Keratinocyte (primary cell): ENCODE results near the gene DNM2. TPM values are rescaled to one million over a fixed set of nuclear protein-coding genes. Genes with fewer than 3 reads are reported as not detected.

ENCODE experiments used
- DNase-seq: peaks from one replicate; pipeline ENCODE4 v3.0.0-alpha.2; 2011; ENCODE audit warnings: low read depth, missing footprints, low spot score
- FAIRE-seq: peaks from 2 replicates; lab custom pipeline; 2011; peaks lifted over from hg19 to GRCh38; lab: Jason Lieb, UNC
- H2AFZ ChIP-seq: 2 replicates; pipeline ENCODE4 v1.6.0; 2012; ENCODE audit warnings: low read length, control low read depth, inconsistent platforms; ENCODE audit not compliant: control insufficient read depth
- H3K27ac ChIP-seq: 2 replicates; pipeline ENCODE4 v1.5.1; 2011; ENCODE audit warnings: low read length; ENCODE audit not compliant: control insufficient read depth, insufficient read depth
- H3K27me3 ChIP-seq: 3 replicates; pipeline ENCODE4 v1.6.0; 2011; ENCODE audit warnings: low read length; ENCODE audit not compliant: control insufficient read depth, insufficient read depth; ENCODE audit errors: extremely low read depth
- H3K36me3 ChIP-seq, 2 experiments: 2 replicates in 1 of 2; 3 replicates in 1 of 2; pipeline ENCODE4 v1.5.1; 2011; ENCODE audit warnings: low read length in 2 of 2, mild to moderate bottlenecking in 1 of 2; ENCODE audit not compliant: control insufficient read depth in 2 of 2, insufficient read depth in 2 of 2; ENCODE audit errors: extremely low read depth in 1 of 2
- H3K4me1 ChIP-seq: 3 replicates; pipeline ENCODE4 v1.5.1; 2011; ENCODE audit warnings: low read length; ENCODE audit not compliant: control insufficient read depth, insufficient read depth; ENCODE audit errors: extremely low read depth
- H3K4me2 ChIP-seq: 3 replicates; pipeline ENCODE4 v1.6.0; 2011; ENCODE audit warnings: low read depth, low read length; ENCODE audit not compliant: control insufficient read depth, insufficient read depth; ENCODE audit errors: extremely low read depth
- H3K4me3 ChIP-seq, 3 experiments: fragments of 200-600 bp in 1 of 3; sonication (generic) in 1 of 3; 2 replicates in 2 of 3; 3 replicates in 1 of 3; pipeline ENCODE4 v1.5.1; 2011 to 2016; ENCODE audit warnings: low read length in 3 of 3, mild to moderate bottlenecking in 3 of 3, control low read depth in 2 of 3, inconsistent platforms in 1 of 3, low read depth in 1 of 3, mixed read lengths in 1 of 3, mixed run types in 1 of 3, moderate library complexity in 1 of 3; ENCODE audit not compliant: control insufficient read depth in 2 of 3, insufficient read depth in 2 of 3; ENCODE audit errors: extremely low read depth in 1 of 3
- H3K79me2 ChIP-seq: 2 replicates; pipeline ENCODE4 v1.6.0; 2012; ENCODE audit warnings: low read length; ENCODE audit not compliant: control insufficient read depth, insufficient read depth
- H3K9ac ChIP-seq: 3 replicates; pipeline ENCODE4 v1.6.0; 2011; ENCODE audit warnings: low read length; ENCODE audit not compliant: control insufficient read depth, insufficient read depth; ENCODE audit errors: extremely low read depth
- H3K9me1 ChIP-seq: 3 replicates; pipeline ENCODE4 v1.6.0; 2011; ENCODE audit warnings: low read length; ENCODE audit not compliant: control insufficient read depth, insufficient read depth; ENCODE audit errors: extremely low read depth
- H3K9me3 ChIP-seq: 2 replicates; pipeline ENCODE4 v1.5.1; 2012; ENCODE audit warnings: low read depth, low read length; ENCODE audit not compliant: control insufficient read depth
- H4K20me1 ChIP-seq: 3 replicates; pipeline ENCODE4 v1.6.0; 2011; ENCODE audit warnings: low read length; ENCODE audit not compliant: control insufficient read depth, insufficient read depth; ENCODE audit errors: extremely low read depth
- EZH2 ChIP-seq: IDR thresholded peaks from one replicate; pipeline ENCODE4 v1.6.1; 2012; ENCODE audit warnings: inconsistent platforms, mild to moderate bottlenecking, low read length, moderate library complexity
- dilution Hi-C: fragments of 300-500 bp; cut with MboI; formaldehyde crosslinking; loops from one replicate; pipeline ENCODE4 v1.7.0; 2020; ENCODE audit warnings: low sequenced_read_pairs; ENCODE audit not compliant: extremely low pct_ligation_motif_present
- polyA plus RNA-seq, 5 experiments: library from polyadenylated mRNA; depleted of rRNA in 3 of 5; stranded (reverse) in 3 of 5; stranded (forward) in 1 of 5; unstranded in 1 of 5; fragments of >200 nt; gene quantifications; 1 replicate in 1 of 5; 2 replicates in 3 of 5; 3 replicates in 1 of 5; pipeline versions ENCODE4 v1.2.1 to v1.2.3, GENCODE V29; 2011 to 2012; ENCODE audit warnings: missing spikeins in 2 of 5, low read depth in 1 of 5, low replicate concordance in 1 of 5
- TF ChIP-seq, protein P1 (sequence below), 3 experiments: IDR thresholded peaks in 1 of 3; conservative IDR thresholded peaks in 1 of 3; optimal IDR thresholded peaks in 1 of 3; 2 replicates in 2 of 3; 3 replicates in 1 of 3; pipeline versions ENCODE3 to v1.5.1; 2011; ENCODE audit warnings: low read length in 3 of 3, mild to moderate bottlenecking in 3 of 3, moderate library complexity in 2 of 3, control low read depth in 1 of 3, inconsistent platforms in 1 of 3; ENCODE audit not compliant: insufficient read depth in 2 of 3; ENCODE audit errors: extremely low read depth in 1 of 3

Gene DNM2
- polyA plus RNA-seq, 1 donor (not counting 4 experiments of a cell fraction or from before 2014, with no cell fraction given) = 60.1 TPM

DNA sequence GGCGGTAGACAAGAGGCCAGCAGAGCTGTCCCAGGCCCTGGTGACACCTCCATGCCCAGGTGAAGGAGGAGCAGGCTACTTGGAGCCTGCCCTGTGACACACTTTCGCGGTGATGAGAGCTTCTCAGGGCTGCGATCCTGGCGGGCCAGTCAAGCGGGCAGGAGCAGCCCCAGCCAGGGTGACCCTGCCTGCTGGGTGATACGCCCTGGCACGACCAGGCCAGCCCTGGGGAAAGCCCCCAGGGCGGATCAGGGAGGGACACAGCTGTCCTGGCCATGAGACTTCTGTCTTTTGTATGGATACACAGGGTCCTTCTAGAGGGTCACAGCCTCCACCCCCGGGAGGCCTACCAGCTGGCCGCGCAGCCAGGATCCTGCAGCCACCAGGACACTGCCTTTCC, 13.1 kb downstream of the DNM2 start:
- H3K4me1 ChIP-seq = no peaks in the 10 kb centered on the region
- peaks cover 90% of the 10 kb centered on the region for H3K79me2 ChIP-seq
- H3K9me3 ChIP-seq = no peaks in the 10 kb centered on the region
- no peak overlapping the region for H3K27ac ChIP-seq
- no peak for TF ChIP-seq EZH2
- TF ChIP-seq, protein P1, sequence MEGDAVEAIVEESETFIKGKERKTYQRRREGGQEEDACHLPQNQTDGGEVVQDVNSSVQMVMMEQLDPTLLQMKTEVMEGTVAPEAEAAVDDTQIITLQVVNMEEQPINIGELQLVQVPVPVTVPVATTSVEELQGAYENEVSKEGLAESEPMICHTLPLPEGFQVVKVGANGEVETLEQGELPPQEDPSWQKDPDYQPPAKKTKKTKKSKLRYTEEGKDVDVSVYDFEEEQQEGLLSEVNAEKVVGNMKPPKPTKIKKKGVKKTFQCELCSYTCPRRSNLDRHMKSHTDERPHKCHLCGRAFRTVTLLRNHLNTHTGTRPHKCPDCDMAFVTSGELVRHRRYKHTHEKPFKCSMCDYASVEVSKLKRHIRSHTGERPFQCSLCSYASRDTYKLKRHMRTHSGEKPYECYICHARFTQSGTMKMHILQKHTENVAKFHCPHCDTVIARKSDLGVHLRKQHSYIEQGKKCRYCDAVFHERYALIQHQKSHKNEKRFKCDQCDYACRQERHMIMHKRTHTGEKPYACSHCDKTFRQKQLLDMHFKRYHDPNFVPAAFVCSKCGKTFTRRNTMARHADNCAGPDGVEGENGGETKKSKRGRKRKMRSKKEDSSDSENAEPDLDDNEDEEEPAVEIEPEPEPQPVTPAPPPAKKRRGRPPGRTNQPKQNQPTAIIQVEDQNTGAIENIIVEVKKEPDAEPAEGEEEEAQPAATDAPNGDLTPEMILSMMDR (optimal IDR thresholded peaks at IDR 0.05 in 1 of 3, IDR thresholded peaks at IDR 0.05 in 1 of 3, conservative IDR thresholded peaks at IDR 0.05 in 1 of 3; ENCODE audit: extremely low read depth in 1 of 3, insufficient read depth in 2 of 3, low read length in 3 of 3) = no peak
- dilution Hi-C loops = no loop called here
- H3K27me3 ChIP-seq = no peaks in the 10 kb centered on the region
- H3K4me3 ChIP-seq = no peak overlapping the region
- no peaks in the 10 kb centered on the region for H3K9me1 ChIP-seq
- FAIRE-seq (no peak), DNase-seq (no peak)
- peaks cover 12% of the 10 kb centered on the region for H4K20me1 ChIP-seq
- no peak overlapping the region for H3K9ac ChIP-seq
- H3K36me3 ChIP-seq = peaks cover 0 to 2% of the 10 kb centered on the region in 2 experiments
- H3K4me2 ChIP-seq = no peak overlapping the region
- no peak overlapping the region for H2AFZ ChIP-seq

DNA sequence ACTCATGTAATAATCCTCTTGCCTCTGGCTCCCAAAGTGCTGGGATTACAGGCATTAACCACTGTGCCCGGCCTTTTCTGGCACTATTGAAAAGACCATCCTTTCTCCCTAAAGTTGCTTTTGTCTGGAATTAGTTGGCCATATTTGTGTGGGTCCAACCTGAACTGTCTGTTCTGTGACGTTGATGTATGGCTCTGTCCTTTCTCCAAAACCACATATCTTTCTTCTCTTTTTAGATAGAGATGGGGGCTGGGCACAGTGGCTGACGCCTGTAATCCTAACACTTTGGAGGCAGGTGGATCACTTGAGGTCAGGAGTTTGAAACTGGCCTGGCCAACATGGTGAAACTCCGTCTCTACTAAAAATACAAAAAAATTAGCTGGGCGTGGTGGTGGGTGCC, 17.9 kb downstream of the DNM2 start:
- Histone ChIP-seq H3K27ac (no peak overlapping the region), H3K4me3 (no peak overlapping the region), H2AFZ (no peak overlapping the region), H3K36me3 (peaks cover 2 to 3% of the 10 kb centered on the region in 2 experiments), H3K9ac (no peak overlapping the region), H3K4me2 (no peak overlapping the region), H3K9me1 (no peaks in the 10 kb centered on the region), H3K27me3 (no peaks in the 10 kb centered on the region), H4K20me1 (peaks cover 3% of the 10 kb centered on the region), H3K4me1 (no peaks in the 10 kb centered on the region), H3K9me3 (no peaks in the 10 kb centered on the region), H3K79me2 (peaks cover 85% of the 10 kb centered on the region)
- dilution Hi-C loops = no loop called here
- FAIRE-seq (no peak), DNase-seq (no peak)
- no peak for TF ChIP-seq EZH2
- TF ChIP-seq, protein P1 (optimal IDR thresholded peaks at IDR 0.05 in 1 of 3, IDR thresholded peaks at IDR 0.05 in 1 of 3, conservative IDR thresholded peaks at IDR 0.05 in 1 of 3; ENCODE audit: extremely low read depth in 1 of 3, insufficient read depth in 2 of 3, low read length in 3 of 3) = no peak
